Stimulated activated CD8-positive, alpha-beta memory T cell treated with anti-CD3 and anti-CD28 coated beads, Interleukin-7, amount 100 ng/mL, for 24 hours (primary cell): ENCODE measurements around the gene ART1.
A peak's percentile ranks its signal among the peaks of the same experiment; 100 is the strongest.
"Not testable (repeated sequence)": the region's sequence is repeated elsewhere in the genome, so short reads cannot be mapped to it uniquely, and the experiment has no call there.

Experiments used
- DNase-seq: peaks from one replicate; pipeline ENCODE4 v3.0.0-alpha.2; 2020; ENCODE audit warnings: low read depth

Gene ART1, protein sequence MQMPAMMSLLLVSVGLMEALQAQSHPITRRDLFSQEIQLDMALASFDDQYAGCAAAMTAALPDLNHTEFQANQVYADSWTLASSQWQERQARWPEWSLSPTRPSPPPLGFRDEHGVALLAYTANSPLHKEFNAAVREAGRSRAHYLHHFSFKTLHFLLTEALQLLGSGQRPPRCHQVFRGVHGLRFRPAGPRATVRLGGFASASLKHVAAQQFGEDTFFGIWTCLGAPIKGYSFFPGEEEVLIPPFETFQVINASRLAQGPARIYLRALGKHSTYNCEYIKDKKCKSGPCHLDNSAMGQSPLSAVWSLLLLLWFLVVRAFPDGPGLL

DNA sequence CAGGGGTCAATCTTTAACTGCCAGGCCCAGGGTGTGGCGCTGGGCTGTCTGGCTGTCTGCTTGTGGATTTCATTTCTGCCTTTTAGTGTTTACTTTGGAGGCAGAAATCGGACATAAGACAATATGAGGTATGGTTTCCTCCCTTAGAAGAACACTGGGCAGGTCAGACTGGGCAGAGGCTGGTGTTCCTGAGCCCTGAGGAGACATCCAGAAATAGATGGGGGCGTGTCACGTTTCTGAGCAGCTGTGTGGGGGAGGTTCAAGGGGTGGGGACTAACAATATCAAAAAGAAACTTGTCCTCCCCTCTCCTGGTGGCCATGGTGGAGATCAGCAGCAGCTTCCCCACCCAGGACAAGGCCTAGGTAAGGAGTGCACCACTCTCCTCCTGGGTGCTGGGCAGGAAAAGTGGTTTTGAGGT, at the start of gene ART1:
ART1 (plus strand) TSS at position 312 of the 419 bp plus-strand sequence. CDS start 14,086 bp downstream, outside the sequence.
- no peak for DNase-seq

DNA sequence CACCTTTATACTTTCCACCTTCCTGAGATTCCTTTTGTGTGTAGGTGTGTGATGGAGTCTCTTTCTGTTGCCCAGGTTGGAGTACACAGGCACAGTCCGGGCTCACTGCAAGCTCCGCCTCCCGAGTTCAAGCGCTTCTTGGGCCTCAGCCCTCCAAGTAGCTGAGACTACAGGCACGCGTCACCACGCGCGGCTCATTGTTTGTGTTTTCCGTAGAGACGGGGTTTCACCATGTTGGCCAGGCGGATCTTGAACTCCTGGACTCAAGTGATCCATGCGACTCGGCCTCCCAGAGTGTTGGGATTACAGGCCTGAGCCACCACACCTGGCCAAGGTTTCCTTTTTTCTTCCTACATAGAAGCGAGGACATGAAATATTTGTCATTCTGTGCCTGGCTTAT, 47.2 kb upstream of the ART1 start:
- not testable (repeated sequence) for DNase-seq

DNA sequence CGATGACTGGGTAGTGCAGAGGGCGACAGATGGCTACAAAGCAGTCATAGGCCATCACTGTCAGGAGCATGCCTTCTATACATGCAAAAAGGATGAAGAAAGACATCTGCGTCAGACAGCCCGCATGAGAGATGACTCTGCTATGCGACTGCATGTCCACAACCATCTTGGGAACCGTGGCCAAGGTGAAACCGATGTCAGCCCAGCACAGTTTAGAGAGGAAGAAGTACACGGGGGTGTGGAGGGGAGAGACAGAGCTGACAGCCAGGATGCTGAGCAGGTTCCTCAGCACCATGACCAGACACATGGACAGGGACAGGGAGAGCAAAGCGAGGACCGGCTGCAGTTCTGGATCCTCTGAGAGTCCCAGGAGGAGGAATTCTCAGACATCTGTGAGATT, 44.7 kb upstream of the ART1 start:
- not testable (repeated sequence) for DNase-seq

DNA sequence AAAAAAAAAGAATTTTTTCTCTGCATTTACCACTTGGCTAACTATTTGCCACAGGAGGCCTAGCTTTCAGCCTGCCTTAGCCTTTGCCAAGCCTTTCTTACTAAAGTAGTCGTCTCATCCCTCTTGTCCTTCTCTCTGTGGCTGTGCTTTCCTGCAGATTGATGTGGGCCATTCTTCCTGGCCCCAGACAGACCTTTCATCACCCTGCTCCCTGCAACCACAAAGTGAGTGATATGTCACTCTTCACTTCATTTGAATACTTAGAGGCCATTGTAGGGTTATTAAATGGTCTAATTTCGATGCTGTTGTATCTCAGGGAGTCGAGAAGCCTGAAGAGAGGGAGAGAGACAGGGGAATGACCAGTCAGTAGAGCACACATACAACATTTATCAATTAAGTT, 40.8 kb upstream of the ART1 start:
- DNase-seq, result no peak

DNA sequence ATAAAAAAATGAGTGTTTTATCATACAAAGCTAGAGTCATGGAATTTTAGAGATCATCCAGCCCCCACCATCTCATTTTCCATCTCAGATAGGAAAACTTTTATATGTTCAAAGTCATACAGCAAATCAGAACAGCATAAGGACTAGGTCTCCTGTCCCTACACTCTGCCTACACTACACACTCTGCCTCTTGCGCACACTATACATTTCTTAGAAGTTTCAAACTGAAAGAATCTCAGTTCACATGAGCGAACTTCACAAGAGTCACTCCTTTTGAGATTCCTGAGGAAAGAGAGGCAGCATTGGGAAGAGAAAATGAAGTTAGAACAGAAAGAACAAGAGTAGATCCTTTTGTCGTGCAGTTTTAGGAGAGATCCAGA, 39.7 kb upstream of the ART1 start:
- no peak for DNase-seq

DNA sequence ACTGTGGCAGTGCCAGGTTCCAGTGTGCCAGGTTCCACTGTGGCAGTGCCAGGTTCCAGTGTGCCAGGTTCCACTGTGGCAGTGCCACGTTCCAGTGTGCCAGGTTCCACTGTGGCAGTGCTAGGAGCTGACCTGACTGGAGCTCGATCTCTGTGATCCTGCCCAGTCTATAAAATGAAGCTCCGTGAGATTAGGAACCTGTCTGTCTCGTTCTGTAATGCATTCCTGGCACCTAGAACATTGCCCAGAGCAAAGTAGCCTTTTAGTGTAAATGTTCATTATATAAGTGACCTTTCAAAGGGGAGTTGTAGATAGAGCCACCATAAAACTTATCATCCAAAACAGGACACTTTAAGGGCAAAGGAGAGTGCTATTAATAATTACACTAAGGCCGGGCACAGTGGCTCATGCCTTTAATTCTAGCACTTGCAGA, 39.1 kb upstream of the ART1 start:
- DNase-seq, result no peak

DNA sequence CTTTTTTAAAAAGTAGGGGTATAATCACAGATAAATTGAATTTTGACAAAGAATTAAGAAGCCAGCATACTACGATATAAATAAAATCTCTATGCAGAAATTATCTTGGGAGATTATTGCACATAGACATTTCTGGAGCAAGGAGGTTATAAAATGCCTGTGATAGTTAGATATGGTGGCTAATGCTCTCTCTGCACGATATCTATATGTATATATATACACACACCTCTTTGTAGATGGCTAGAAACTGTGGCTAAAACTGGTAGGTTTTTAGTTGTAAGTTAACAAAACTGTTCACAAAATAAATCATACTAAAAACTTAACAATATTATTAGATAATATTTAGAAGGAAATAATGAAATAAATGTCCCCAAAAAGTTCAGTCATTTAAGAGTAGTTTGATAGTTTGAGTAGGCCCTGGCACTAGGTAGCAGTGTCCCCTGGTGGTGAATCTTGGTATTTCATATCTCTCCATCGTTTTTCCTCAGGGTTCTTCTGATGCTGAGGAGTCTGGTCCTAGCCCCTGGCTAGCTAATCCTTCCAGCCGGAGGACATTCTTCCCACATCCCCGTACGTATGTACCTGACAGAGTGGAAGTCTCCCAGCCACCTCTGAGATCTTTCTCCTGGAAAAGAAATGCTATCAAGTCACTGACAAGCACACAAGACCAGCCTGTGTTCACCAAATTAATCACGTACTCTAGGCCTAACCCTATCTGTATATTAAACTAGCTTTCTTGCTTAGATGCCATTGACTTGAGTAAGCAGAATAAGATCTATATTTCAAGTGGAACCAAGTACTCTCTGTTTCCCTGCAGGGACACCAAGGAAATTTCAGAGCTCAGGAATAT, 35.3 kb upstream of the ART1 start:
- DNase-seq, result no peak

DNA sequence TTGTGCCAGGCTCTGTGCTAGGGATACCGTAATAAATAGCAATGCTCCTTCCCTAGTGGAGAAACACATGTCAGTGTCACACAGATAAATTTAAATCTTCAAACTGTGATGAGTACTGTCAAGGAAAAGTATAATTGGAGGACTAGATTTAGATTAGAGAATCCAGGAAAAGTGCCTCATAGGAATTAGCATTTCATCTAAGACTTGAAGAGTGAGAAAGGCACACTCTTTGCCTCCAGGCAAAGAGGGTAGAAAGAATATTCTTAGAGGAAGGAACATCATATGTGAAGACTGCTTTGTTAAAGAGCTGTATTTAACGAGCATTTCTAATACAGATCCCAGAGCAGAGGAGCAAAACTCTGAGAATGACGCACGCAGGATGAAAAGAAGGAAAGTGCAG, 34.1 kb upstream of the ART1 start:
- no peak for DNase-seq

DNA sequence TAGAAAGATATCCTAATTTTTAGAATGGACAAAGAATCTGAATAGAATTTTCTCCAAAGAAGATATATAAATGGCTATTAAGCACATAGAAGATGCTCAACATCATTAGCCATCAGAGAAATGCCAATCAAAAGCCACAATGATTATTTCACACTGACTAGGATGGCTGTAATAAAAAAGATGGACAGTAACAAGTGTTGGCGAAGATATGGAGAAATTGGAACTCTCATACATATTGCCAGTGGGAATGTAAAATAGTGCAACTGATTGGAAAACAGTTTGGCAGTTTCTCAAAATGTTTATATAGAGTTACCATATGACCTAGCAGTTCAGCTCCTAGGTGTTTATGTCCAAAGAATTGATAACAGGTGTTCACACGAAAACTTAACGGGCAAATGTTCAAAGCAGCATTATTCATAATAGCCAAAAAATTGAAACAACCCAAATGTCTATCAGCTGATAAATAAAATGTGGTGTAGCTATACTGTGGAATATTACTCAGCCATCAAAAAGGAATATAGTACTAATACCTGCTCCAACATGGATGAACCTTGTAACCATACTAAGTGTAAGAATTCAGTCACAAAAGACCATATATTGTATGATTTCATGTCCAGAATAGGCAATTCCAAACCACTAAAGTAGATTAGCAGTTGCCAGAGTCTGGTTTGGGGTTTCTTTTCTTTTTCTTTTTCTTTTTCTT, 32.8 kb upstream of the ART1 start:
- DNase-seq, result no peak

DNA sequence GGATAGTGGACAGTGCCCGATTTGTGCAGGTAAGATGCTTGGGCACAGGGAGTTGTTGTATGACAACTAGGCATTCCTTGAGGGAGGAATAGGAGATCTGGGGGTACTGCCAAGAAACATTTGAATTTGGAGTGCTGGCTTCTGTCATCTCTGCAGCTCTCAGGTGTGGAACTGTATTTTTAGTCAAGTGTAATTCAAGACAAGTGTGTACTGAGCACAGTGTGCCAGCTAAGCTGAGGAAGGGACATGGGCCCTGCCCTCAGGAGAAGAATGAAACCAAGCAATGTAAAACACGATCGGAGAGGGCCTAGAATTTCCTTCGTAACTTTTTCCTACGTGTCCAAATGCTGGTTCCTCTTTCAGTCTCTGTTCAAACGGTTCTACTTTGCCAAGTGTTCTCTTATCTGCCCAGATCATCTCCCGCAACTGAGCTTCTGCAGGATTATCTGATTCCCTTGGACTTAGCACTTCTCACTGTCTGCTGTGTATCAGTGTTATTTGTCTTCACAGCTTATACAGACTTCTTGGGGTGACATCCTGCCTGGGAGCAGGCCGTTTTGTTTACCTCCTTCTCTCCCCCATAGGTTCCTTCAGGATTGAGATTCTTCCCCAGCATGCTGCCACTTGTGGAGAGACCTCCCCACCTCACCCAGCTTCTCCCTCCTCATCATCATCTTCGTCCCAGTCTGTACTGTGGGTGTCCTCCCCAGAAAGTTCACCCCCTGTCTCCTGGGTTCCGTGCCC, 30.8 kb upstream of the ART1 start:
- DNase-seq, result no peak

DNA sequence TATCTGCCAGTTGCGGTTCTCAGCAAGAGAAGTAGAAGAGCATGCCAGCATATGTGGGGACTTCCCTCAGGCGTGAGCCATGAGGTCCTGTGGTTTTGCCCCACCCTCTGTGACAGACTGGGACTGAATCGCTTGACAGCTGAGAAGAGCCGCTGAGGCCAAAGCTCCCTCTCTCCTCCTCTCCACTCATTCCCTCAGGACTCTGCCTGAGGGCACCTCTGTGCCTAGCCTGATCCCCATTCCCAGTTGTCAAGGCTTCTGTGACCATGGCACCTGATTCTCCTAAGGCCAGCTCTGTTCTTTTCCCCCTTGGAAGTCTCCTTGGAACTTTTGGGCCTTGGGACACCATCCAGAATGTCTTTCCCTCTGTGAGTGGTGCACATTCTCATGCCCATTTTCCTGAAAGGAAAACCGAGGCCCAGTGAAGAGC, 30.2 kb upstream of the ART1 start:
- peak; percentile 11 for DNase-seq

DNA sequence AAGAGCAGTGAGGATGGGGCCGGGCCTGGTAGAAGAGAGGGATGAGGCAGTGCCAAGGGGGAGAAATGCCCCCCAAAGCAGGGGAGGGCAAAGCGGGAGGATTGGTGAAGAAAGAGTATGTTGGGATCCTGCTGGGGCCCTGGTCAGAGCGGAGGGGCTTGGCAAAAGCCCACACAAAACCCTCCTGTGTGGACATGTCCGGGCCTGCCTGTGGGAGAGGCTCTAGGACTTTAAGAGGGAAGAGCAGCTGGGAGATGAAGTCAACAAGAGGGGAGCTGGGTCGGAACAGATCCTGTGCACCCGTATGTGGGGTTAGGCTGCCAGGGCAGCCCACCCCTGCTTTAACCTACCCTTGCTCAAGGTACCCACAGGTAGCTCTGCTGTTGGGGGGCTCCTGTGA, 28.9 kb upstream of the ART1 start:
- no peak for DNase-seq

DNA sequence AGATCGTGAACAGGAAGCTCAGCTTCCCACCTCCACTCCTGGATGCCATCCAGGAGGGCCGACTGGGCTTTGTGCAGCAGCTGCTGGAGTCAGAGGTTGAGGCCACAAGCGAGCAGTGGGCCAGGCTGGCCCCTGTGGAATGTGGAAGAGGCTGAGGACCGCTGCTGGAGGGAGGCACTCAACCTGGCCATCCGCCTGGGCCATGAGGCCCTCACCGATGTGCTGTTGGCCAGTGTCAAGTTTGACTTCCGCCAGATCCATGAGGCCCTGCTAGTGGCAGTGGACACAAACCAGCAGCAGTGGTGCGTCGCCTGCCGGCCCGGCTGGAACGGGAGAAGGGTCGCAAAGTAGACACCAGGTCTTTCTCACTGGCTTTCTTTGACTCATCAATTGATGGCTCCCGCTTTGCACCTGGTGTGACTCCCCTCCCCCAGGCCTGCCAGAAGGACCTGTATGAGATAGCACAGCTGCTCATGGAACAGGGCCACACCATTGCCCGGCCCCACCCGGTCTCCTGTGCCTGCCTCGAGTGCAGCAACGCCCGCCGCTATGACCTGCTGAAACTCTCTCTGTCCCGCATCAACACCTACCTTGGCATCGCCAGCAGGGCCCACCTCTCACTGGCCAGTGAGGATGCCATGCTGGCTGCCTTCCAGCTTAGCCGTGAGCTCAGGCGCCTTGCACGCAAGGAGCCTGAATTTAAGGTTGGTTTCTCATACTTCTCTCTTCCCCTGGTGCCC, 28.0 kb upstream of the ART1 start:
- no peak for DNase-seq

DNA sequence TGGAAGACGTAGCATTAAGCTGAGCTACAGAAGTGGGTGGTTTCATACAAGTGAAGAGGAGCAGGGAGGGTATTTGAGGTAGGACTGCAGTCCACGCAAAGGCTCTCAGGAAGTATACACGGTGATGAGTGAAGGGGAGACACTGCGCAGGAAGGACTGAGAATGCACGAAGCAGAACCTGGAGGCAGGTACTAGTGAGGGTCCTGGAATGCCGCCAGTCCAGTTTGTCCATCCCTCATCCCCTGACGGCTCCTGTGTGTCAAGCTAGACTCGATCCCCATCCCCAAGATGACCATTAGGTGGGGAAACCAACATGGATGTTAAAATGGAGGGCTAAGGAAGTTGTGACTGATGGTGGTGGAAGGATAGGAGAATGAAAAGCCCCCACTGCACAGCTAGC, 26.9 kb upstream of the ART1 start:
- DNase-seq, result no peak

DNA sequence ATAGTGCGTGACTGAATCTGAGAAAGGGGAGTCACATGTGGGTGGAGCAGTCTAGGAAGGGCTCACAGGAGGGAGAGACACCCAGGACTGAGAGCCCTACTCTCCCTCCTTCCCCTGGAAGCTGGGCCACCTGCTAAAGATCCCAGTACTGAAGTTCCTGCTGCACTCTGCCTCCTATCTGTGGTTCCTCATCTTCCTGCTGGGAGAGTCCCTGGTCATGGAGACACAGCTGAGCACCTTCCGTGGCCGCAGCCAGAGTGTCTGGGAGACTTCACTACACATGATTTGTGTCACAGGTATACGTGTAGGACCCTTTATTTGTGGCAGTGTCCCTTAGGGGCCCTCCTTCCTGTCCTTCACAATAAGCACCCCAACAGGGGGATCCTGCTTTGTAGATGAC, 22.4 kb upstream of the ART1 start:
- no peak for DNase-seq

DNA sequence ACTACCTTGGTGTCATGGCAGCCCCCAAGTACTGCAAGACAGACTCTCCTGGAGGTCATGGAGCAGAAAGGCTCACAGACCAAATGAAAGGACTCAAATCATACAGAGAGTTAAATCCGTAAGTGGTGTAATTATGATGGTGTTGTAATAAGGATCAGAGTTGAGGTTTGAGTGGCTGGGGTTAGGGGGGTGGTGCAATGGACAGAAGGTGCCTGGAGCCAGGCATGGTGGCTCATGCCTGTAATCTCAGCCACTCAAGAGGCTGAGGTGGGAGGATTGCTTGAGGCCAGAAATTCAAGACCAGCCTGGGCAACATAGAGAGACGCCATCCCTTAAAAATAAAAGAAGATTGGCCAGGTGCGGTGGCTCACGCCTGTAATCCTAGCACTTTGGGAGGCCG, 21.8 kb upstream of the ART1 start:
- DNase-seq, result no peak

DNA sequence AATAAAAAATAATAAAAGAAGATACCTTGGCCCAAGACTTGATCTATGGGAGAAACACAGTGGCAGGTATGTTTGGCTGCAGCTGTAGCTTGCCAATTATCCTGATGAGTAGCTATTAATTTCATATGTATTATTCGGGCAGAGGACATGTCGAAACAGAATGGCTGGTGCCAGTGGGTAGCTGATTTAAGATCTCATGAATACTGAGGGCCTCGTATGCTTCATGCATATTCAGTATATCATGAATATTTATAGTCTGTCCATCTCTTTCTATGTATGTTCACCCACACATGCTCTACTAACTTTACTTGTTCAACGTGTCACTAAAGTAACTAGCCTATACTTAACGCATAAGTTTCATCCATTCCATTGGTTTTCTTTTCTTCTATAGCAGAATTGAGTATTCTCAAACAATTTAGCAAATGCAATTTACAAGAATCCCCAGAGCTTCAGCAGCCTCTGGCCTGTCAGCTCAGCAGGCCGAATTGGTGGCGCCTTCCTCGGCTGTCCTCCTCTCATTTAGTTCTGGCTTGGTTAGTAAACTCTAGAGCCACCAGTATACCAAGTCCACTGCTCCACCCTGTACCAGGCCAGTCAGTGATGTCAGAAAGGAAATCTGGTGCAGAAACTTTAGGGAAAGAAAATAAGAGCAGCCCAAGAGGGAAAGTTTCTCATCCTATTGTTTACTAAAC, 21.0 kb upstream of the ART1 start:
- DNase-seq, result no peak

DNA sequence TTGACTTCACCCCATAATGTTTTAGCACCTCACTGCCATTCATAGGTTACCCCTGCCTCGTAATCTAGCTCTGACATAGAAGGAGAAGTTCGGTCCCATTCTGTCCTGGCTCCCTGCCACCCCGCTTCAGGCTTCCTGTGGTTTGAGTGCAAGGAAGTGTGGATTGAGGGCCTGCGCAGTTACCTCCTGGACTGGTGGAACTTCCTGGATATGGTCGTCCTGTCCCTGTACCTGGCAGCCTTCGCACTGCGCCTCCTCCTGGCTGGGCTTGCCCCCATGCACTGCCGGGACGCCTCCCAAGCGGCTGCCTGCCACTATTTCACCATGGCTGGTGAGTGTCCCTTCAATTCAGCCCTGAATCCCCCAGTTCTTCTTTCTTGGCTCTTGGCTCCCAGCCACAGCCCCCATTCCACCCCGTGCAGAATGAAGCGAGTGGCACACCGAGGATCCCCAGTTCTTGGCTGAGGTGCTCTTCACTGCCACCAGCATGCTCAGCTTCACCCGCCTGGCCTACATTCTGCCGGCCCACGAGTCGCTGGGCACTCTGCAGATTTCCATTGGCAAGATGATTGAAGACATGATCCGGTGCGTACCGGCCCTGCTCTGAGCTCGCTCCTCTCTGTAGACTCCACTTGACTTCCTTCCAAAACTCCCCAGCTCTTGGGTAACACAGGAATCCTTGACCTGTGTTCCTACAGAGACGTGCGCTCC, 18.5 kb upstream of the ART1 start:
- DNase-seq, result no peak

DNA sequence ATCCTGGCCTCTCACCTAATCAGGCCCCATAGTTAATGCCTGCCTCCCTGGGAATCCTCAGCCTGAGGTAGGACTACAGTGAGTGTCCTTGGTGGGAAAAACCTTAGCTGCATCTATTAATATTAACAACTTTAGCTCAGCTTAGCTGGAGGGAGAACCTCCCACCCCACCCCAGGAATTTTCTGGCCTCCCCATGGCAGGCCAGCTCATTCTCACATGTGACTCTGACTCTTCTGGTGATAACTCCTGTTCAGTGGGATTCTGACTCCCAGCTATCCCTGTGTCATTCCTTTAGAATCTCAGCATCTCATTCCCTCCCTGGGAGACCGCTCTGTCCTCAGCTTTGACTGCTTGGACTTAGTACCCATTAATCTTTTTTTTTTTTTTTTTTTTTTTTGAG, 17.6 kb upstream of the ART1 start:
- DNase-seq, result no peak

DNA sequence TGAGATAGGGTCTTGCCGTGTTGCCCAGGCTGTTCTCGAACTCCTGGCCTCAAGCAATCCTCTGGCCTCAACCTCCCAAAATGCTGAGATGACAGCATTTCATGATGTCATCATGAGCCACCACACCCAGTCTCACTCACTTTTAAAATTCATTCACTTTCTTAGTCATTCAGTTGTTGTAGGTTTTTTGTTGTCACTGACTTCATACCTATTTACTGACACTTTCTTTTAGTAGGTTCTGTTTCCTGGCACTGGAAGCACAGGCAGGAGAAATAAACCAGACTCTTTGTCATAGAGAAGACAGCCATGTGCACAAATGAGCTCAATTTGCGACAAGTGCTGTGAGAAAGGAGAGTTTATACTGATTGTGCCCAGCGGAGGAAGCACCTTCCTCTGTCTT, 13.6 kb upstream of the ART1 start:
- DNase-seq, result no peak
